Endodermal cell (in vitro differentiated cells): ENCODE data around the gene SERPINA5. TPM values are rescaled to one million over a fixed set of nuclear protein-coding genes. Genes with fewer than 3 reads are reported as not detected.
"Not testable (repeated sequence)": the region's sequence is repeated elsewhere in the genome, so short reads cannot be mapped to it uniquely, and the experiment has no call there.

Source experiments
- DNase-seq: peaks from one replicate; pipeline ENCODE4 v3.0.0-alpha.2; 2017
- H3K27ac ChIP-seq: 2 replicates; pipeline ENCODE4 v1.5.1; 2013; ENCODE audit warnings: mild to moderate bottlenecking, low read depth, low read length, moderate library complexity
- H3K27me3 ChIP-seq: 2 replicates; pipeline ENCODE4 v1.6.1; 2013; ENCODE audit warnings: mild to moderate bottlenecking, low read length, moderate library complexity; ENCODE audit not compliant: insufficient read depth, control insufficient read depth, poor library complexity, severe bottlenecking
- H3K36me3 ChIP-seq: 2 replicates; pipeline ENCODE4 v1.7.0; 2013; ENCODE audit warnings: mild to moderate bottlenecking, low read length, moderate library complexity; ENCODE audit not compliant: control insufficient read depth, insufficient read depth
- H3K4me1 ChIP-seq: one replicate; pipeline ENCODE4 v1.7.0; 2013; ENCODE audit warnings: low read length; ENCODE audit not compliant: control insufficient read depth, insufficient read depth
- H3K4me3 ChIP-seq: 2 replicates; pipeline ENCODE4 v1.5.1; 2013; ENCODE audit warnings: mild to moderate bottlenecking, low read length, moderate library complexity
- H3K9ac ChIP-seq: 2 replicates; pipeline ENCODE4 v1.6.1; 2013; ENCODE audit warnings: mild to moderate bottlenecking, low read length, moderate library complexity; ENCODE audit not compliant: poor library complexity, severe bottlenecking; ENCODE audit errors: extremely low read depth
- H3K9me3 ChIP-seq: 2 replicates; pipeline ENCODE4 v1.6.1; 2013; ENCODE audit warnings: mild to moderate bottlenecking, low read length, moderate library complexity; ENCODE audit not compliant: control insufficient read depth
- H3K27ac Mint-ChIP-seq: 2 replicates; pipeline ENCODE4 v1.8.0; 2020; ENCODE audit warnings: mixed read lengths
- H3K27me3 Mint-ChIP-seq: 2 replicates; pipeline ENCODE4 v1.8.0; 2021; ENCODE audit warnings: mild to moderate bottlenecking, mixed read lengths; ENCODE audit not compliant: insufficient read depth
- H3K36me3 Mint-ChIP-seq: 2 replicates; pipeline ENCODE4 v1.8.0; 2020; ENCODE audit warnings: low read depth, mixed read lengths
- H3K4me1 Mint-ChIP-seq: 2 replicates; pipeline ENCODE4 v1.8.0; 2020; ENCODE audit warnings: mixed read lengths
- H3K4me3 Mint-ChIP-seq: 2 replicates; pipeline ENCODE4 v1.8.0; 2020; ENCODE audit warnings: mild to moderate bottlenecking, moderate library complexity, mixed read lengths
- H3K9me3 Mint-ChIP-seq: 2 replicates; pipeline ENCODE4 v1.8.0; 2020; ENCODE audit warnings: mild to moderate bottlenecking, mixed read lengths
- CTCF ChIP-seq: fragments of 200-600 bp; sonication (generic); conservative IDR thresholded peaks from 2 replicates; pipeline ENCODE4 v1.5.0; 2021; ENCODE audit warnings: antibody characterized with exemption, mild to moderate bottlenecking
- WGBS, 2 experiments: methylation state at CpG; one replicate each; pipeline versions ENCODE4 v1.1.5 to v1.1.7; 2013; ENCODE audit warnings: missing lambda C conversion rate in 2 of 2, mixed read lengths in 1 of 2; ENCODE audit not compliant: insufficient coverage in 1 of 2, insufficient read length in 1 of 2; 5-methylcytosine and 5-hydroxymethylcytosine counted together
- total RNA-seq, 2 donors: library from RNA; stranded (reverse); fragmentation: NEBNext Ultra II Directional in 1 of 2; extraction: Animal tissue kit (Norgen Biotek cat#: 25700) in 1 of 2; gene quantifications; 2 replicates in 1 of 2; 3 replicates in 1 of 2; pipeline ENCODE4 v1.2.1, GENCODE V29; 2021

The SERPINA5 gene
- total RNA-seq, 2 donors from 2014 or later, result 1.5 to 2.8 TPM

- Histone ChIP-seq H3K36me3 (no peaks in the 10 kb centered on the region), H3K27me3 (peaks cover 36% of the 10 kb centered on the region), H3K4me3 (no peak overlapping the region), H3K4me1 (no peaks in the 10 kb centered on the region), H3K9me3 (peaks cover 5% of the 10 kb centered on the region), H3K27ac (no peak overlapping the region), H3K9ac (no peak overlapping the region)
- Mint-ChIP-seq H3K9me3 (no peaks in the 10 kb centered on the region), H3K27me3 (peaks cover 6% of the 10 kb centered on the region), H3K36me3 (no peaks in the 10 kb centered on the region), H3K4me3 (no peak overlapping the region), H3K27ac (no peak overlapping the region), H3K4me1 (no peaks in the 10 kb centered on the region)
- TF ChIP-seq CTCF, result no peak
- WGBS, 2 experiments, result 88 to 100% methylated on average over 1 to 3 of the region's 3 CpGs
- no peak for DNase-seq
These were observed 6.9 kb upstream of the SERPINA5 start for GRCh38 chr14:94574336-94574735.

GRCh38 chr14:94575730-94576585, 5.3 kb upstream of the SERPINA5 start:
- Mint-ChIP-seq H3K4me3 (no peak overlapping the region), H3K4me1 (no peaks in the 10 kb centered on the region), H3K27ac (no peak overlapping the region), H3K27me3 (peaks cover 7% of the 10 kb centered on the region), H3K36me3 (no peaks in the 10 kb centered on the region), H3K9me3 (no peaks in the 10 kb centered on the region)
- no peak for TF ChIP-seq CTCF
- Histone ChIP-seq H3K4me1 (no peaks in the 10 kb centered on the region), H3K4me3 (no peak overlapping the region), H3K27ac (no peak overlapping the region), H3K36me3 (no peaks in the 10 kb centered on the region), H3K27me3 (peaks cover 40% of the 10 kb centered on the region), H3K9ac (no peak overlapping the region), H3K9me3 (peaks cover 5% of the 10 kb centered on the region)
- 90 to 94% methylated on average over 5 of the region's 5 CpGs for WGBS, 2 experiments
- DNase-seq, result no peak

- not testable (repeated sequence) for H3K4me3 Mint-ChIP-seq, H3K9me3 ChIP-seq, H3K4me1 Mint-ChIP-seq, DNase-seq, H3K4me1 ChIP-seq, H3K27ac Mint-ChIP-seq, H3K4me3 ChIP-seq, H3K27me3 Mint-ChIP-seq, H3K9me3 Mint-ChIP-seq, H3K36me3 Mint-ChIP-seq, H3K27ac ChIP-seq, H3K36me3 ChIP-seq, H3K9ac ChIP-seq
- H3K27me3 ChIP-seq, result peaks cover 40% of the 10 kb centered on the region
These were observed 3.8 kb upstream of the SERPINA5 start for GRCh38 chr14:94577472-94577871.
